Ovary (tissue), 9 donors: ENCODE measurements around the gene ARID1B. TPM values are rescaled to one million over a fixed set of nuclear protein-coding genes. Genes with fewer than 3 reads are reported as not detected.

Experiments
- DNase-seq, 5 donors: peaks; one replicate each; pipeline ENCODE4 v3.0.0-alpha.2; 2019 to 2020
- H3K27ac ChIP-seq, 2 donors: fragments of 200-600 bp; one replicate each; pipeline versions ENCODE4 v1.5.1 to v1.8.0; 2019 to 2022
- H3K27me3 ChIP-seq: fragments of 200-600 bp; one replicate; pipeline ENCODE4 v1.8.0; 2022
- H3K36me3 ChIP-seq: fragments of 200-600 bp; sonication (generic); one replicate; pipeline ENCODE4 v1.5.1; 2019
- H3K4me1 ChIP-seq: one replicate; pipeline ENCODE4 v1.8.1; 2013; ENCODE audit warnings: mild to moderate bottlenecking, moderate library complexity; ENCODE audit not compliant: insufficient read depth
- H3K4me3 ChIP-seq: fragments of 200-600 bp; sonication (generic); one replicate; pipeline ENCODE4 v1.5.1; 2017
- H3K9me3 ChIP-seq, 2 donors: fragments of 200-600 bp in 1 of 2; sonication (generic) in 1 of 2; one replicate each; pipeline versions ENCODE4 v1.5.1 to v1.8.1; 2013 to 2019; ENCODE audit warnings: mild to moderate bottlenecking in 1 of 2, moderate library complexity in 1 of 2
- EP300 ChIP-seq: sonication (generic); formaldehyde crosslinking; IDR thresholded peaks from one replicate; pipeline ENCODE4 v1.6.1; 2017; ENCODE audit warnings: antibody characterized with exemption
- POLR2A ChIP-seq: fragments of 450-650 bp; IDR thresholded peaks from one replicate; pipeline ENCODE4 v1.6.1; 2017; ENCODE audit warnings: antibody characterized with exemption, mild to moderate bottlenecking, moderate library complexity
- WGBS, 3 donors: extraction: QIAGEN DNeasy Blood & Tissue Kit in 1 of 3; methylation state at CpG; one replicate each; pipeline versions ENCODE4 v1.1.5 to v1.1.7; 2013 to 2017; 5-methylcytosine and 5-hydroxymethylcytosine counted together
- intact Hi-C, 4 donors: fragments of 100-400 bp; cut with DNase I; formaldehyde crosslinking; loops; one replicate each; pipeline versions ENCODE4 v1.11.0 to v1.15.1; 2022 to 2023
- polyA plus RNA-seq, 2 donors: library from polyadenylated mRNA; stranded (reverse); fragments of 200-250 nt in 1 of 2; fragments of 350-450 nt in 1 of 2; fragmentation: Illumina TruSeq in 1 of 2; extraction: RNeasy Lipid Tissue Mini Kit (QIAGEN cat#74804) in 1 of 2; gene quantifications; one replicate each; pipeline ENCODE4 v1.2.3, GENCODE V29; 2013 to 2014
- total RNA-seq, 7 donors: library from RNA; depleted of rRNA in 2 of 7; stranded (reverse); fragments of >200 nt in 2 of 7; fragmentation: NEBNext Ultra II Directional in 3 of 7; extraction: Animal tissue kit (Norgen Biotek cat#: 25700) in 3 of 7; gene quantifications; one replicate each; pipeline versions ENCODE4 v1.1.0 to v1.2.4, GENCODE V29; 2016 to 2023
- TF ChIP-seq, protein P1 (sequence below), 3 donors: fragments of 450-650 bp in 2 of 3; fragments of 200-600 bp in 1 of 3; IDR thresholded peaks; one replicate each; pipeline versions ENCODE4 v1.5.1 to v1.8.0; 2016 to 2022; ENCODE audit warnings: antibody characterized with exemption in 3 of 3, mild to moderate bottlenecking in 1 of 3
- donor health status: DM: no; HTN: no; CAD: no; lungs with moderate emphysema.
- donor health status: DM: no; HTN: no; CAD: no.
- donor health status: Bipolar disorder and iron deficiency.
- donor health status: DM: yes; HTN: yes; CAD: no.
- donor health status: DM: no; HTN: no; CAD: no.
- donor health status: DM: yes; HTN: yes; CAD: no.

The ARID1B gene
- total and polyA plus RNA-seq, 9 donors = 33.2 to 144 (median 105) TPM

DNA sequence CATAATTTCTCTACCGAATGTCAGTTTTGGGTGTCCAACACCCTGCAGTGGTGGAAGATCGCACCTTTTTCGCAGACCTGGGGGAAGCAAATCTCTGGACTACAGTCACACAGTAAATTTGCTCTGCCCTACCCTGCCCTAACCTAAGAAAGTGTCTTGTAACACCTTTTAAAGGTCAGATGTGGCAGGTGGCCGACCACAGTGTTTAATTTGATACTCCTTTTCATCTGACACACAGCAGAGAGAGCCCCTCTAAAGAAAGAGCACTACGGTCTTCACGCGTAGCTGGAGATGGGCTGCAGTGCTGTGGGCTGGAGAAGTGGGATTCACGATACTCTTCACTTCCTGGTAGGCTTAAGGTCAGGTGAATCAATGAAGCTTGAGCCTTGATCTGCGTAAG, 436.2 kb downstream of the ARID1B start:
- DNase-seq = no peak
- H3K9me3 ChIP-seq = no peaks in the 10 kb centered on the region
- intact Hi-C loops = no loop called here
- no peaks in the 10 kb centered on the region for H3K27me3 ChIP-seq
- H3K4me3 ChIP-seq = no peak overlapping the region
- no peak overlapping the region for H3K27ac ChIP-seq
- TF ChIP-seq POLR2A (no peak), EP300 (no peak)
- TF ChIP-seq, protein P1, sequence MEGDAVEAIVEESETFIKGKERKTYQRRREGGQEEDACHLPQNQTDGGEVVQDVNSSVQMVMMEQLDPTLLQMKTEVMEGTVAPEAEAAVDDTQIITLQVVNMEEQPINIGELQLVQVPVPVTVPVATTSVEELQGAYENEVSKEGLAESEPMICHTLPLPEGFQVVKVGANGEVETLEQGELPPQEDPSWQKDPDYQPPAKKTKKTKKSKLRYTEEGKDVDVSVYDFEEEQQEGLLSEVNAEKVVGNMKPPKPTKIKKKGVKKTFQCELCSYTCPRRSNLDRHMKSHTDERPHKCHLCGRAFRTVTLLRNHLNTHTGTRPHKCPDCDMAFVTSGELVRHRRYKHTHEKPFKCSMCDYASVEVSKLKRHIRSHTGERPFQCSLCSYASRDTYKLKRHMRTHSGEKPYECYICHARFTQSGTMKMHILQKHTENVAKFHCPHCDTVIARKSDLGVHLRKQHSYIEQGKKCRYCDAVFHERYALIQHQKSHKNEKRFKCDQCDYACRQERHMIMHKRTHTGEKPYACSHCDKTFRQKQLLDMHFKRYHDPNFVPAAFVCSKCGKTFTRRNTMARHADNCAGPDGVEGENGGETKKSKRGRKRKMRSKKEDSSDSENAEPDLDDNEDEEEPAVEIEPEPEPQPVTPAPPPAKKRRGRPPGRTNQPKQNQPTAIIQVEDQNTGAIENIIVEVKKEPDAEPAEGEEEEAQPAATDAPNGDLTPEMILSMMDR (IDR thresholded peaks at IDR 0.05) = no peak
- no peaks in the 10 kb centered on the region for H3K36me3 ChIP-seq
- no peaks in the 10 kb centered on the region for H3K4me1 ChIP-seq
- 92 to 93% (median 93%) methylated on average over 9 of the region's 9 CpGs for WGBS, 3 donors

DNA sequence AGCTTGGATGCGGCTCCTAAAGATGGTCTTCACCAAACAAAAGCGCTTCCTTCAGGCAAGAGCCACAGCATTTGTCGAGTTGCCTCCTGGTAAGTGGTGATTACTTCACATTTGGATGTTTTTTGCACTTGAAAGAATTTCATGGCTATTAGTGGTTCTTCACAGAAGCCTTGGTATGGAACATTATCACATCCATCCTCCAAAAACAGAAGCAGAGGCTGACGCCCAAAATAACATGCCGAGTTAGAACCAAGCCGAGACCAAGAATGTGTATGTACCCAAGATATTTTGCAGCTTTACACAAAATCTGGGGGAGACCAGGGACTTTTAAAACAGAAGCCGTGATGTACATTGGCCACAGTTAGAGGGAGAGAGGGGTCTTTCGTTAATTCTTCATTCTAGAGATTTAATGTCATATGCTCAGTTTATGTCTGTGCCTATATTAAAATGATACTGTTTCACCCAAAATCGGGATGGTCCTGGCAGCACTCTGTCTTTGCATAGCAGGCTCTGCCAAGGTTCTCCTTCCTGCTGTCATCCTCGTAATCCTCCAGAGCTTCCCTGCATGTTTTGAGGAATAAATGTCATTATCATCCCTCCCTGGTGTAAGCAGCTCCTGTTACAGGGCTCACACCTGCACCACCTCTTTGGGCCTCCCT, 436.9 kb downstream of the ARID1B start:
- Histone ChIP-seq H3K27me3 (no peaks in the 10 kb centered on the region), H3K36me3 (no peaks in the 10 kb centered on the region), H3K4me3 (no peak overlapping the region), H3K9me3 (no peaks in the 10 kb centered on the region), H3K27ac (no peak overlapping the region), H3K4me1 (no peaks in the 10 kb centered on the region)
- no peak for DNase-seq
- 78 to 79% (median 78%) methylated on average over 10 of the region's 10 CpGs for WGBS, 3 donors
- intact Hi-C loops = no loop called here
- TF ChIP-seq EP300 = no peak
- TF ChIP-seq, protein P1 (IDR thresholded peaks at IDR 0.05) = no peak
- TF ChIP-seq POLR2A = no peak

DNA sequence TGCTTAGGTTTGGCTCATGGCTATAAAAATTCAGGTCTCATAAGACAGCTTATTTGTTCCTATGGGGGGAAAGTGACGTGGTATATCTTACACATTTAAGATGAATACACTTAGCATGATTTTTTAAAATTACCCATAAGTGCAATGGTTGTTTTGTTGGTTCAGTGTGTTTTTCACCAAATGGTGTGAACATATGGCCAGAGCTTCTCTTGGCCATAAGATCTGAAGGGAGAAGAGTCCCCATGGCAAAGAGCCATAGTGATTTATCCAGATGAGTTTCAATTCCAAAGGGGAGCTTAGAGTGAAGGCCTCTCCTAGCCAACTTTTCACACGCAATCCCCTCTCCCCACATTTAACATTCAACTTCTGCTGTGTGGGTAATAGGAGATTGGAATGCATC, 438.5 kb downstream of the ARID1B start:
- no peak overlapping the region for H3K27ac ChIP-seq
- intact Hi-C loops = no loop called here

DNA sequence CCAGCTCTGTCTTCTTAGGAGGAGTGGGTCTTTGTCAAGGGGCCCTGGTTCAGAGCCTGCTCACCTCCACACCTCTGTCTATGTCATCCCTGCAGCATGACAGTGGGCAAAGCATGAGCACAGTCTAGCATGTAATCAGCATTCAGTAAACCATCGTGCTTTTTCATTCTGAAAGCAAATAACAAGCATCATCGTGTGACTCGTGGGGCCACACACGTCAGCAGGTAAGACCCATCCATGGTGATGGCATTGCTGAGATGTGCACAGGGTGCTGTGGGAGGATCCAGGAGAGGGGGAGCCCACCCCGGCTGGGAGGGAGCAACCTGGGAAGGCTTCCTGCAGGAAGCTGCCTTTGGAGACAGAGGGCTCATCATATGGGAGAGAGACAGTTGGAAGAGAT, 439.4 kb downstream of the ARID1B start:
- intact Hi-C loops = no loop called here
- TF ChIP-seq POLR2A = no peak
- no peak for TF ChIP-seq EP300
- TF ChIP-seq, protein P1 (IDR thresholded peaks at IDR 0.05) = no peak

More for the DNA sequence above, 438.5 kb downstream of the ARID1B start:
- Histone ChIP-seq H3K9me3 (no peaks in the 10 kb centered on the region), H3K27me3 (no peaks in the 10 kb centered on the region), H3K36me3 (no peaks in the 10 kb centered on the region), H3K4me1 (no peaks in the 10 kb centered on the region), H3K4me3 (no peak overlapping the region)
- TF ChIP-seq POLR2A = no peak
- TF ChIP-seq EP300 = no peak
- TF ChIP-seq, protein P1 (IDR thresholded peaks at IDR 0.05) = no peak
- DNase-seq = no peak
- WGBS, 3 donors = 80 to 87% (median 82%) methylated on average over 2 of the region's 2 CpGs

More for the DNA sequence above, 439.4 kb downstream of the ARID1B start:
- H3K4me1 ChIP-seq = no peaks in the 10 kb centered on the region
- 84 to 88% (median 85%) methylated on average over 5 of the region's 5 CpGs for WGBS, 3 donors
- H3K27me3 ChIP-seq = no peaks in the 10 kb centered on the region
- no peak overlapping the region for H3K4me3 ChIP-seq
- no peak for DNase-seq
- no peak overlapping the region for H3K27ac ChIP-seq
- no peaks in the 10 kb centered on the region for H3K36me3 ChIP-seq
- no peaks in the 10 kb centered on the region for H3K9me3 ChIP-seq
